WTC11 (cell line): ENCODE data around the gene TMEM212. TPM values are rescaled to one million over a fixed set of nuclear protein-coding genes. Genes with fewer than 3 reads are reported as not detected.

ENCODE experiments used
- ATAC-seq: fragments of 200-7000 bp; cut with Tn5 transposase; 2 replicates; pipeline ENCODE4 v1.10.0; 2021; ENCODE audit warnings: mild to moderate bottlenecking, moderate library complexity
- CTCF ChIA-PET: fragments of 300-600 bp; sonication (Branson Sonifier 250); formaldehyde crosslinking; loops from one replicate; lab custom pipeline; 2021; ENCODE audit warnings: antibody characterized with exemption; lab: Charles Lee
- POLR2A ChIA-PET: fragments of 350-600 bp; sonication (Branson Sonifier 250); formaldehyde crosslinking; loops from one replicate; lab custom pipeline; 2021; ENCODE audit warnings: antibody characterized with exemption; lab: Charles Lee
- DNase-seq: peaks from one replicate; pipeline ENCODE4 v3.0.0; 2021; ENCODE audit warnings: low spot score
- H3K27ac Mint-ChIP-seq: 2 replicates; pipeline ENCODE4 v1.8.0; 2021; ENCODE audit warnings: mixed read lengths
- H3K27me3 Mint-ChIP-seq: 2 replicates; pipeline ENCODE4 v1.8.0; 2021; ENCODE audit warnings: low read depth, mild to moderate bottlenecking, moderate library complexity, mixed read lengths
- H3K36me3 Mint-ChIP-seq: 2 replicates; pipeline ENCODE4 v1.8.0; 2021; ENCODE audit warnings: mixed read lengths
- H3K4me1 Mint-ChIP-seq: 2 replicates; pipeline ENCODE4 v1.8.0; 2022; ENCODE audit warnings: mixed read lengths
- H3K4me3 Mint-ChIP-seq: 2 replicates; pipeline ENCODE4 v1.8.0; 2021; ENCODE audit warnings: mild to moderate bottlenecking, moderate library complexity, mixed read lengths
- H3K9me3 Mint-ChIP-seq: 2 replicates; pipeline ENCODE4 v1.8.0; 2021; ENCODE audit warnings: mixed read lengths
- FOXK1 ChIP-seq: sonication (generic); formaldehyde crosslinking; IDR thresholded peaks from 2 replicates; pipeline ENCODE4 v1.8.0; 2022; ENCODE audit warnings: mild to moderate bottlenecking, moderate library complexity, missing genetic modification reagents
- JAZF1 ChIP-seq: fragments of 250-450 bp; sonication (Bioruptor Pico); IDR thresholded peaks from 2 replicates; pipeline ENCODE4 v1.9.0; 2021; ENCODE audit warnings: moderate library complexity, mild to moderate bottlenecking, inconsistent platforms
- MYBL2 ChIP-seq: sonication (generic); formaldehyde crosslinking; IDR thresholded peaks from 2 replicates; pipeline ENCODE4 v1.8.1; 2023; ENCODE audit warnings: mild to moderate bottlenecking, moderate library complexity, missing genetic modification reagents
- NR2C2 ChIP-seq: sonication (generic); formaldehyde crosslinking; IDR thresholded peaks from 2 replicates; pipeline ENCODE4 v1.8.0; 2022; ENCODE audit warnings: mild to moderate bottlenecking, missing genetic modification reagents
- SMAD3 ChIP-seq: sonication (generic); formaldehyde crosslinking; IDR thresholded peaks from 2 replicates; pipeline ENCODE4 v1.8.0; 2022; ENCODE audit warnings: missing genetic modification reagents, mild to moderate bottlenecking, borderline replicate concordance
- SMAD4 ChIP-seq: sonication (generic); formaldehyde crosslinking; IDR thresholded peaks from 2 replicates; pipeline ENCODE4 v1.8.0; 2022; ENCODE audit warnings: mild to moderate bottlenecking, missing genetic modification reagents
- SOX15 ChIP-seq: fragments of 250-450 bp; sonication (Bioruptor Pico); IDR thresholded peaks from 2 replicates; pipeline ENCODE4 v1.9.0; 2021; ENCODE audit warnings: mild to moderate bottlenecking
- TEAD1 ChIP-seq: sonication (generic); formaldehyde crosslinking; IDR thresholded peaks from 2 replicates; pipeline ENCODE4 v1.8.0; 2022; ENCODE audit warnings: mild to moderate bottlenecking, missing genetic modification reagents
- ZNF121 ChIP-seq: sonication (generic); formaldehyde crosslinking; IDR thresholded peaks from 2 replicates; pipeline ENCODE4 v1.8.0; 2023; ENCODE audit warnings: missing genetic modification reagents
- total RNA-seq: library from RNA; stranded (reverse); gene quantifications from 3 replicates; pipeline ENCODE4 v1.2.3, GENCODE V29; 2021
- TF ChIP-seq, protein P1 (sequence below): sonication (generic); formaldehyde crosslinking; IDR thresholded peaks from 2 replicates; pipeline ENCODE4 v1.8.1; 2023; ENCODE audit warnings: mild to moderate bottlenecking, missing genetic modification reagents
- TF ChIP-seq, protein P2 (sequence below): sonication (generic); formaldehyde crosslinking; IDR thresholded peaks from 2 replicates; pipeline ENCODE4 v1.8.1; 2023; ENCODE audit warnings: mild to moderate bottlenecking, missing genetic modification reagents, borderline replicate concordance
- TF ChIP-seq, protein P3 (sequence below): sonication (generic); formaldehyde crosslinking; IDR thresholded peaks from 2 replicates; pipeline ENCODE4 v1.8.0; 2022; ENCODE audit warnings: mild to moderate bottlenecking, missing genetic modification reagents
- TF ChIP-seq, protein P4 (sequence below): sonication (generic); formaldehyde crosslinking; IDR thresholded peaks from 2 replicates; pipeline ENCODE4 v1.8.0; 2022; ENCODE audit warnings: missing genetic modification reagents
- TF ChIP-seq, protein P5 (sequence below): sonication (generic); formaldehyde crosslinking; conservative IDR thresholded peaks from 2 replicates; pipeline ENCODE4 v1.8.1; 2023; ENCODE audit warnings: mild to moderate bottlenecking, low read depth, missing genetic modification reagents, moderate library complexity
- TF ChIP-seq, protein P6 (sequence below): sonication (generic); formaldehyde crosslinking; IDR thresholded peaks from 2 replicates; pipeline ENCODE4 v1.8.1; 2022; ENCODE audit warnings: mild to moderate bottlenecking, missing genetic modification reagents, moderate library complexity, borderline replicate concordance
- TF ChIP-seq, protein P7 (sequence below): sonication (generic); formaldehyde crosslinking; IDR thresholded peaks from 2 replicates; pipeline ENCODE4 v1.8.0; 2023; ENCODE audit warnings: missing genetic modification reagents
- TF ChIP-seq, protein P8 (sequence below): sonication (generic); formaldehyde crosslinking; IDR thresholded peaks from 2 replicates; pipeline ENCODE4 v1.8.1; 2022; ENCODE audit warnings: low read depth, missing genetic modification reagents, borderline replicate concordance

Gene TMEM212
- total RNA-seq, 1 experiment from 2014 or later, result not detected

DNA sequence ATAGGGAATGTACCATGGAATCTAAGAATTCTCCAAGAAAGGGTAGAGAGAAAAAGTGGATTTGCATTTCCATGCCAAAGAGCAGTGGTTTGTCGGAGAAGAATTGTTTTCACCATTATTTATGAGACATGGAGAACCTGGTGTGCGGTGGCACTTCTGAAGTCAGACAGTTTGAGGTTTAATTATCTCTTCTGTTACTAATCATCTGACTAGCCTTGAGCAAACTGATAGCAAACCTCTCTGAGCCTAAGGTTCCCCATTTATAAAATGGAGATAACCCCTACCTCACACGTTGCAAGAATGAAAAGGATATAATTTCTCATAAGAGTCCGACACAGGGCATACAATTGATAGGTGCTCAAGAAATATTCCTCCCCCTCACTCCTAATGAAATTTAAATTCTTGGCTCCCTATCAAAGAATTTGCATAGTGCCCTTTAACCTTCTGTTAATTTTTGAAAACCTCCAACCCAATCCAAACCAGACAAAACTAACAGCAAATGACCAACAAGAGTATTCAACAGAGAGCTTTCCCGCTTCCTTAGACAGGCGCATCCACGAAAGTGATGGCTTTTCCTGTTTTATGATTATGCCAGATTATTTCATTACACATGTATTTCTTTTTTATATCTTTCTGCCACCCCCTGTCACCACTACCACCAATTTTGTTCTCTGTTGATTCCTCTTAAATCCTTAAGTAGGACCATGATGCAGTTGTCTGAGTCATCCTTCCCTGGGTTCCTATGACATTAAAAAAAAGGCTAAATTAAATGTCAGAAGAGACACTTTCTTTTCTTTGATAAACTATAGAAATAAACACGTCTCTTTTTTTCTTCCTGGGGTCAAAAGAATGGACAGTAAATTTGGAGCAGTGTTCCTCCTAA lies 28.5 kb downstream of the TMEM212 start (continued):
- TF ChIP-seq MYBL2 (CRISPR knock-in tag) (no peak), JAZF1 (CRISPR knock-in tag) (no peak), NR2C2 (CRISPR knock-in tag) (no peak), SOX15 (CRISPR knock-in tag) (no peak), SMAD4 (CRISPR knock-in tag) (no peak), ZNF121 (CRISPR knock-in tag) (no peak), SMAD3 (CRISPR knock-in tag) (no peak)
- TF ChIP-seq, protein P1, sequence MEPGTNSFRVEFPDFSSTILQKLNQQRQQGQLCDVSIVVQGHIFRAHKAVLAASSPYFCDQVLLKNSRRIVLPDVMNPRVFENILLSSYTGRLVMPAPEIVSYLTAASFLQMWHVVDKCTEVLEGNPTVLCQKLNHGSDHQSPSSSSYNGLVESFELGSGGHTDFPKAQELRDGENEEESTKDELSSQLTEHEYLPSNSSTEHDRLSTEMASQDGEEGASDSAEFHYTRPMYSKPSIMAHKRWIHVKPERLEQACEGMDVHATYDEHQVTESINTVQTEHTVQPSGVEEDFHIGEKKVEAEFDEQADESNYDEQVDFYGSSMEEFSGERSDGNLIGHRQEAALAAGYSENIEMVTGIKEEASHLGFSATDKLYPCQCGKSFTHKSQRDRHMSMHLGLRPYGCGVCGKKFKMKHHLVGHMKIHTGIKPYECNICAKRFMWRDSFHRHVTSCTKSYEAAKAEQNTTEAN, result no peak
- TF ChIP-seq, protein P2, sequence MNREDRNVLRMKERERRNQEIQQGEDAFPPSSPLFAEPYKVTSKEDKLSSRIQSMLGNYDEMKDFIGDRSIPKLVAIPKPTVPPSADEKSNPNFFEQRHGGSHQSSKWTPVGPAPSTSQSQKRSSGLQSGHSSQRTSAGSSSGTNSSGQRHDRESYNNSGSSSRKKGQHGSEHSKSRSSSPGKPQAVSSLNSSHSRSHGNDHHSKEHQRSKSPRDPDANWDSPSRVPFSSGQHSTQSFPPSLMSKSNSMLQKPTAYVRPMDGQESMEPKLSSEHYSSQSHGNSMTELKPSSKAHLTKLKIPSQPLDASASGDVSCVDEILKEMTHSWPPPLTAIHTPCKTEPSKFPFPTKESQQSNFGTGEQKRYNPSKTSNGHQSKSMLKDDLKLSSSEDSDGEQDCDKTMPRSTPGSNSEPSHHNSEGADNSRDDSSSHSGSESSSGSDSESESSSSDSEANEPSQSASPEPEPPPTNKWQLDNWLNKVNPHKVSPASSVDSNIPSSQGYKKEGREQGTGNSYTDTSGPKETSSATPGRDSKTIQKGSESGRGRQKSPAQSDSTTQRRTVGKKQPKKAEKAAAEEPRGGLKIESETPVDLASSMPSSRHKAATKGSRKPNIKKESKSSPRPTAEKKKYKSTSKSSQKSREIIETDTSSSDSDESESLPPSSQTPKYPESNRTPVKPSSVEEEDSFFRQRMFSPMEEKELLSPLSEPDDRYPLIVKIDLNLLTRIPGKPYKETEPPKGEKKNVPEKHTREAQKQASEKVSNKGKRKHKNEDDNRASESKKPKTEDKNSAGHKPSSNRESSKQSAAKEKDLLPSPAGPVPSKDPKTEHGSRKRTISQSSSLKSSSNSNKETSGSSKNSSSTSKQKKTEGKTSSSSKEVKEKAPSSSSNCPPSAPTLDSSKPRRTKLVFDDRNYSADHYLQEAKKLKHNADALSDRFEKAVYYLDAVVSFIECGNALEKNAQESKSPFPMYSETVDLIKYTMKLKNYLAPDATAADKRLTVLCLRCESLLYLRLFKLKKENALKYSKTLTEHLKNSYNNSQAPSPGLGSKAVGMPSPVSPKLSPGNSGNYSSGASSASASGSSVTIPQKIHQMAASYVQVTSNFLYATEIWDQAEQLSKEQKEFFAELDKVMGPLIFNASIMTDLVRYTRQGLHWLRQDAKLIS (CRISPR knock-in tag), result no peak
- TF ChIP-seq, all 79 proteins: peak for 0

DNA sequence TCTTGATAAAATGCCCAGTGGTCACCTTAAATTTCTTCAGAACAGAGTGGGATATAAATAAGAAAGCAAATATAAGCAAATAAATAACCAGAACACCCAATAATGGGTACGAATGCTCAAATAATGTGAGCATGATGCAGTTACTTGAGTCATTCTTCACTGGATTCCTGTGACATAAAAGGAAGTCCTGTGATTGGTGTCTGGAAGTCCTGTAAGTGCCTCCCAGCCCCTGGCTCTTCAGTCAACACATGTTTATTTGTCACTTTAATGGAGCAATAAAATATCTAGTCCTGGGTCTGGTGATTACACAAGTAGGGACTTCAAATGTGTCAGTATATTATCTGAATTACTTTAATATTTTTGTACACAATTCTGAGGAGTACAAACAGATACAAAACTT lies 30.4 kb downstream of the TMEM212 start:
- no peak overlapping the region for H3K4me3 Mint-ChIP-seq
- H3K4me1 Mint-ChIP-seq, result peaks cover 34% of the 10 kb centered on the region
- CTCF ChIA-PET, result no interaction called here
- TF ChIP-seq, protein P3, sequence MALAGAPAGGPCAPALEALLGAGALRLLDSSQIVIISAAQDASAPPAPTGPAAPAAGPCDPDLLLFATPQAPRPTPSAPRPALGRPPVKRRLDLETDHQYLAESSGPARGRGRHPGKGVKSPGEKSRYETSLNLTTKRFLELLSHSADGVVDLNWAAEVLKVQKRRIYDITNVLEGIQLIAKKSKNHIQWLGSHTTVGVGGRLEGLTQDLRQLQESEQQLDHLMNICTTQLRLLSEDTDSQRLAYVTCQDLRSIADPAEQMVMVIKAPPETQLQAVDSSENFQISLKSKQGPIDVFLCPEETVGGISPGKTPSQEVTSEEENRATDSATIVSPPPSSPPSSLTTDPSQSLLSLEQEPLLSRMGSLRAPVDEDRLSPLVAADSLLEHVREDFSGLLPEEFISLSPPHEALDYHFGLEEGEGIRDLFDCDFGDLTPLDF, result no peak
- TF ChIP-seq, protein P4, sequence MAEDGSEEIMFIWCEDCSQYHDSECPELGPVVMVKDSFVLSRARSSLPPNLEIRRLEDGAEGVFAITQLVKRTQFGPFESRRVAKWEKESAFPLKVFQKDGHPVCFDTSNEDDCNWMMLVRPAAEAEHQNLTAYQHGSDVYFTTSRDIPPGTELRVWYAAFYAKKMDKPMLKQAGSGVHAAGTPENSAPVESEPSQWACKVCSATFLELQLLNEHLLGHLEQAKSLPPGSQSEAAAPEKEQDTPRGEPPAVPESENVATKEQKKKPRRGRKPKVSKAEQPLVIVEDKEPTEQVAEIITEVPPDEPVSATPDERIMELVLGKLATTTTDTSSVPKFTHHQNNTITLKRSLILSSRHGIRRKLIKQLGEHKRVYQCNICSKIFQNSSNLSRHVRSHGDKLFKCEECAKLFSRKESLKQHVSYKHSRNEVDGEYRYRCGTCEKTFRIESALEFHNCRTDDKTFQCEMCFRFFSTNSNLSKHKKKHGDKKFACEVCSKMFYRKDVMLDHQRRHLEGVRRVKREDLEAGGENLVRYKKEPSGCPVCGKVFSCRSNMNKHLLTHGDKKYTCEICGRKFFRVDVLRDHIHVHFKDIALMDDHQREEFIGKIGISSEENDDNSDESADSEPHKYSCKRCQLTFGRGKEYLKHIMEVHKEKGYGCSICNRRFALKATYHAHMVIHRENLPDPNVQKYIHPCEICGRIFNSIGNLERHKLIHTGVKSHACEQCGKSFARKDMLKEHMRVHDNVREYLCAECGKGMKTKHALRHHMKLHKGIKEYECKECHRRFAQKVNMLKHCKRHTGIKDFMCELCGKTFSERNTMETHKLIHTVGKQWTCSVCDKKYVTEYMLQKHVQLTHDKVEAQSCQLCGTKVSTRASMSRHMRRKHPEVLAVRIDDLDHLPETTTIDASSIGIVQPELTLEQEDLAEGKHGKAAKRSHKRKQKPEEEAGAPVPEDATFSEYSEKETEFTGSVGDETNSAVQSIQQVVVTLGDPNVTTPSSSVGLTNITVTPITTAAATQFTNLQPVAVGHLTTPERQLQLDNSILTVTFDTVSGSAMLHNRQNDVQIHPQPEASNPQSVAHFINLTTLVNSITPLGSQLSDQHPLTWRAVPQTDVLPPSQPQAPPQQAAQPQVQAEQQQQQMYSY (CRISPR knock-in tag), result no peak
- TF ChIP-seq, protein P5, sequence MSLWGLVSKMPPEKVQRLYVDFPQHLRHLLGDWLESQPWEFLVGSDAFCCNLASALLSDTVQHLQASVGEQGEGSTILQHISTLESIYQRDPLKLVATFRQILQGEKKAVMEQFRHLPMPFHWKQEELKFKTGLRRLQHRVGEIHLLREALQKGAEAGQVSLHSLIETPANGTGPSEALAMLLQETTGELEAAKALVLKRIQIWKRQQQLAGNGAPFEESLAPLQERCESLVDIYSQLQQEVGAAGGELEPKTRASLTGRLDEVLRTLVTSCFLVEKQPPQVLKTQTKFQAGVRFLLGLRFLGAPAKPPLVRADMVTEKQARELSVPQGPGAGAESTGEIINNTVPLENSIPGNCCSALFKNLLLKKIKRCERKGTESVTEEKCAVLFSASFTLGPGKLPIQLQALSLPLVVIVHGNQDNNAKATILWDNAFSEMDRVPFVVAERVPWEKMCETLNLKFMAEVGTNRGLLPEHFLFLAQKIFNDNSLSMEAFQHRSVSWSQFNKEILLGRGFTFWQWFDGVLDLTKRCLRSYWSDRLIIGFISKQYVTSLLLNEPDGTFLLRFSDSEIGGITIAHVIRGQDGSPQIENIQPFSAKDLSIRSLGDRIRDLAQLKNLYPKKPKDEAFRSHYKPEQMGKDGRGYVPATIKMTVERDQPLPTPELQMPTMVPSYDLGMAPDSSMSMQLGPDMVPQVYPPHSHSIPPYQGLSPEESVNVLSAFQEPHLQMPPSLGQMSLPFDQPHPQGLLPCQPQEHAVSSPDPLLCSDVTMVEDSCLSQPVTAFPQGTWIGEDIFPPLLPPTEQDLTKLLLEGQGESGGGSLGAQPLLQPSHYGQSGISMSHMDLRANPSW (CRISPR knock-in tag), result no peak
- TF ChIP-seq TEAD1 (CRISPR knock-in tag), result no peak
- TF ChIP-seq, protein P6, sequence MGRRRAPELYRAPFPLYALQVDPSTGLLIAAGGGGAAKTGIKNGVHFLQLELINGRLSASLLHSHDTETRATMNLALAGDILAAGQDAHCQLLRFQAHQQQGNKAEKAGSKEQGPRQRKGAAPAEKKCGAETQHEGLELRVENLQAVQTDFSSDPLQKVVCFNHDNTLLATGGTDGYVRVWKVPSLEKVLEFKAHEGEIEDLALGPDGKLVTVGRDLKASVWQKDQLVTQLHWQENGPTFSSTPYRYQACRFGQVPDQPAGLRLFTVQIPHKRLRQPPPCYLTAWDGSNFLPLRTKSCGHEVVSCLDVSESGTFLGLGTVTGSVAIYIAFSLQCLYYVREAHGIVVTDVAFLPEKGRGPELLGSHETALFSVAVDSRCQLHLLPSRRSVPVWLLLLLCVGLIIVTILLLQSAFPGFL (CRISPR knock-in tag), result no peak
- TF ChIP-seq, protein P7, sequence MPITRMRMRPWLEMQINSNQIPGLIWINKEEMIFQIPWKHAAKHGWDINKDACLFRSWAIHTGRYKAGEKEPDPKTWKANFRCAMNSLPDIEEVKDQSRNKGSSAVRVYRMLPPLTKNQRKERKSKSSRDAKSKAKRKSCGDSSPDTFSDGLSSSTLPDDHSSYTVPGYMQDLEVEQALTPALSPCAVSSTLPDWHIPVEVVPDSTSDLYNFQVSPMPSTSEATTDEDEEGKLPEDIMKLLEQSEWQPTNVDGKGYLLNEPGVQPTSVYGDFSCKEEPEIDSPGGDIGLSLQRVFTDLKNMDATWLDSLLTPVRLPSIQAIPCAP (CRISPR knock-in tag), result no peak
- TF ChIP-seq, protein P8, sequence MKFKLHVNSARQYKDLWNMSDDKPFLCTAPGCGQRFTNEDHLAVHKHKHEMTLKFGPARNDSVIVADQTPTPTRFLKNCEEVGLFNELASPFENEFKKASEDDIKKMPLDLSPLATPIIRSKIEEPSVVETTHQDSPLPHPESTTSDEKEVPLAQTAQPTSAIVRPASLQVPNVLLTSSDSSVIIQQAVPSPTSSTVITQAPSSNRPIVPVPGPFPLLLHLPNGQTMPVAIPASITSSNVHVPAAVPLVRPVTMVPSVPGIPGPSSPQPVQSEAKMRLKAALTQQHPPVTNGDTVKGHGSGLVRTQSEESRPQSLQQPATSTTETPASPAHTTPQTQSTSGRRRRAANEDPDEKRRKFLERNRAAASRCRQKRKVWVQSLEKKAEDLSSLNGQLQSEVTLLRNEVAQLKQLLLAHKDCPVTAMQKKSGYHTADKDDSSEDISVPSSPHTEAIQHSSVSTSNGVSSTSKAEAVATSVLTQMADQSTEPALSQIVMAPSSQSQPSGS (CRISPR knock-in tag), result no peak
- no peak for TF ChIP-seq FOXK1 (CRISPR knock-in tag)

More for the DNA sequence above, 30.4 kb downstream of the TMEM212 start:
- no peaks in the 10 kb centered on the region for H3K27me3 Mint-ChIP-seq
- no peaks in the 10 kb centered on the region for H3K36me3 Mint-ChIP-seq
- H3K27ac Mint-ChIP-seq, result no peak overlapping the region
- H3K9me3 Mint-ChIP-seq, result no peaks in the 10 kb centered on the region
- ATAC-seq, result no peak
- POLR2A ChIA-PET, result no interaction called here
- DNase-seq, result no peak
